ENCODE results near the gene TNFRSF9. TPM values are rescaled to one million over a fixed set of nuclear protein-coding genes. Genes with fewer than 3 reads are reported as not detected.

TNFRSF9 gene
- total and polyA plus RNA-seq, 4 donors = under 0.01 to 0.09 (median 0.02) TPM; not detected in 1

- Histone ChIP-seq H3K27me3 (ENCODE audit: control insufficient read depth in 4 of 4, insufficient read depth in 4 of 4, low read length in 3 of 4) (no peaks in the 10 kb centered on the region), H3K9ac (ENCODE audit: low read depth in 1 of 2, low read length in 2 of 2) (no peak overlapping the region), H3K4me1 (ENCODE audit: control insufficient read depth in 4 of 4, insufficient read depth in 4 of 4, low read length in 3 of 4) (peaks cover 3 to 15% (median 13%) of the 10 kb centered on the region in 4 donors), H3K36me3 (ENCODE audit: control insufficient read depth in 4 of 4, insufficient read depth in 3 of 4, low read depth in 1 of 4, low read length in 3 of 4) (peaks cover 5 to 29% (median 15%) of the 10 kb centered on the region in 4 donors), H3K4me3 (ENCODE audit: low read depth in 1 of 3, low read length in 3 of 3) (no peak overlapping the region), H3K27ac (ENCODE audit: low read depth in 1 of 2, low read length in 2 of 2) (no peak overlapping the region), H3K9me3 (ENCODE audit: control insufficient read depth in 4 of 4, low read length in 3 of 4) (no peaks in the 10 kb centered on the region)
- DNase-seq (ENCODE audit: low spot score) = no peak
- 98% methylated on average over 7 of the region's 7 CpGs for WGBS
- no peak for TF ChIP-seq JUND (IDR thresholded peaks at IDR 0.05)
- no peak for TF ChIP-seq CTCF (IDR thresholded peaks at IDR 0.05; ENCODE audit: low read depth, low read length, missing input control)
- TF ChIP-seq ATF3 (IDR thresholded peaks at IDR 0.05) = no peak
- TF ChIP-seq RAD21 (IDR thresholded peaks at IDR 0.05) = no peak
- TF ChIP-seq YY1 (IDR thresholded peaks at IDR 0.05) = no peak
- TF ChIP-seq ZBTB33 (IDR thresholded peaks at IDR 0.05) = no peak
These were observed 46.9 kb upstream of the TNFRSF9 start for GRCh38 chr1:7987528-7987927.

- Histone ChIP-seq H3K27ac (ENCODE audit: low read depth in 1 of 2, low read length in 2 of 2) (no peak overlapping the region), H3K9ac (ENCODE audit: low read depth in 1 of 2, low read length in 2 of 2) (no peak overlapping the region), H3K27me3 (ENCODE audit: control insufficient read depth in 4 of 4, insufficient read depth in 4 of 4, low read length in 3 of 4) (no peaks in the 10 kb centered on the region), H3K9me3 (ENCODE audit: control insufficient read depth in 4 of 4, low read length in 3 of 4) (no peaks in the 10 kb centered on the region), H3K4me1 (ENCODE audit: control insufficient read depth in 4 of 4, insufficient read depth in 4 of 4, low read length in 3 of 4) (peaks cover 3 to 22% (median 17%) of the 10 kb centered on the region in 4 donors), H3K4me3 (ENCODE audit: low read depth in 1 of 3, low read length in 3 of 3) (no peak overlapping the region), H3K36me3 (ENCODE audit: control insufficient read depth in 4 of 4, insufficient read depth in 3 of 4, low read depth in 1 of 4, low read length in 3 of 4) (peaks cover 6 to 32% (median 19%) of the 10 kb centered on the region in 4 donors)
- DNase-seq (ENCODE audit: low spot score) = no peak
- WGBS = 87% methylated on average over 15 of the region's 15 CpGs
- TF ChIP-seq CTCF (IDR thresholded peaks at IDR 0.05; ENCODE audit: low read depth, low read length, missing input control) (no peak), FOXA2 (IDR thresholded peaks at IDR 0.05) (no peak), YY1 (IDR thresholded peaks at IDR 0.05) (no peak), SP1 (IDR thresholded peaks at IDR 0.05) (no peak), EGR1 (IDR thresholded peaks at IDR 0.05; ENCODE audit: low read depth in 2 of 2) (no peak), GABPA (IDR thresholded peaks at IDR 0.05 in 1 of 2, conservative IDR thresholded peaks at IDR 0.05 in 1 of 2) (no peak), NR2F2 (IDR thresholded peaks at IDR 0.05) (no peak), TAF1 (conservative IDR thresholded peaks at IDR 0.05) (no peak)
These were observed 45.4 kb upstream of the TNFRSF9 start for GRCh38 chr1:7985851-7986612.
